ENCODE data around the gene KRTAP4-1.
"Not testable (repeated sequence)": the region's sequence is repeated elsewhere in the genome, so short reads cannot be mapped to it uniquely, and the experiment has no call there.

KRTAP4-1 gene

GRCh38 chr17:41171886-41172285, 12.8 kb downstream of the KRTAP4-1 start:
- DNase-seq (ENCODE audit: low read depth, low spot score), result no peak

DNA sequence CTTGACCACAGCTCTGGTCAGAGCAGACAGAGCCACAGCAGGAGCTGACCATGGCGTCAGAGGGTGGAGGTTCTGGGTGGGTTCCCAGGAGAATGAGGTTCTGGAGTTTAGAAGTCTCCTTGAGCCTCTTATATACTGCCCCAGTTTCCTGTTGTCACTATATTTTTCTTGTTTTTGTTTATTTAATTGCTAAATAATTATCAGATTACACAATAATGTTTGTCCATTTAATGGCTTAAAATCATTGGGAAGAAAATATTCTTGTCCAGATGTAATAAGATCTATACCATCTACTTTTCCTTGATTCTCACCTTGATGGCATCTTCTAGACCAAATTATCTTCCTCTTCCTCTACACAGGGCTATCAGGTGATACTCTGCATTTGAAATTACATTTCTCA, 16.6 kb downstream of the KRTAP4-1 start, which contains the start of gene KRTAP4-3:
Gene KRTAP4-3, minus strand, starts transcription at position 101 of the 400 bp plus-strand sequence. Its CDS starts 49 bp downstream, at position 52.
- DNase-seq (ENCODE audit: low read depth, low spot score), result no peak

DNA sequence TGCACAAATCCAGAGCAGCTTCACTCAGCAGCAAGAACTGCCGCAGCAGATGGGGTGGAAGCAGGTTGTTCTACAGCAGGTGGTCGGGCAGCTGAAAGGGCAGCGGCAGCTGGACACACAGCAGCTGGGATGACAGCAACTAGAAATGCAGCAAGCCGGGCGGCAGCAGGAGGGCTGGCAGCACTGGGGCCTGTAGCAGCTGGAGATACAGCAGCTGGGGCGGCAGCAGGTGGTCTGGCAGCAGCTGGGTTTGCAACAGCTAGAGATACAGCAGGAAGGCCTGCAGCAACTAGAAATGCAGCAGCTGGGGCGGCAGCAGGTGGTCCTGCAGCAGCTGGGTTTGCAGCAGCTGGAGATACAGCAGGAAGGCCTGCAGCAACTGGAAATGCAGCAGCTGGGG, 17.1 kb downstream of the KRTAP4-1 start:
- no peak for DNase-seq (ENCODE audit: low read depth, low spot score)

DNA sequence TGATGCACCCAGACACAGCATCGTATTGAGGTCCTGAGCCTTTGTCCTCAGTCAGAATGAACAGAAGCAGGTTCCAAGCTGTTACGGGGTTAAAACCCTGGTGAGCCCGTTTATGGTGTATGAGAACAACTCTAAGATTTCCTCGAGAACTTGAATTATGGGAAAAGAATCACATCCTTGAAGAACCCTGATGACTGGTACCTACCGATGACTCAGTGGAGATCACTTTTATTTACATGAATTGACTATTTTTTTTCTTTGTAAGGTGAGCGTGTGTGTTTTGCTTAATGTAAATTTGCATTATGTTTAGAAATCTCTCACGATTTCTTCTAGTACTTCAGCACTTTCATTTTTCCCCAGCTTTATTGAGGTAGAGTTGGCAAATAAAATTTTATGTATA, 20.9 kb downstream of the KRTAP4-1 start:
- DNase-seq (ENCODE audit: low read depth, low spot score), result no peak

GRCh38 chr17:41160648-41161047, 24.1 kb downstream of the KRTAP4-1 start, which contains the start of gene KRTAP4-4:
Gene KRTAP4-4, minus strand, starts transcription at chr17:41160748. Its CDS starts 57 bp downstream, at chr17:41160691.
- DNase-seq (ENCODE audit: low read depth, low spot score), result no peak

- DNase-seq (ENCODE audit: low read depth, low spot score), result not testable (repeated sequence)
These were observed 24.5 kb downstream of the KRTAP4-1 start for GRCh38 chr17:41160190-41160589.

DNA sequence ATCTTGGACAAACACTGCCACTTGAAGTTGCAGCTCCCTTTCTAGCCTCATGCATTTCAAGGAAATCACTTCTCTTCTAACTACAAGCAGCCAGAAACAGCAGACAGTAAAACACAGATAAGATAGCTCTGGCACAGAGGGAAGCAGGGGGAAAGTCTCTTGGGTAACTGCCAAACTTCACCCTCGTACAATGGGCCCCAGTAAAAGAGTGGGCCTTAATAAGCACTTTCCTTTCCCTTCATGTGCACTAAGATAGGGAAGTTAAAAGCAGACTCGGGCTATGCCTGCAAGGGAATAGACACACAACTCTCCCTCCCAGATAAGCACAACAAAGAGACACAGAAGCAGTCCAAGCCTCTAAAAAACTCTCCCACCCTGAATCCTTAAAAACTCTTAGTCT, 30.9 kb downstream of the KRTAP4-1 start:
- no peak for DNase-seq (ENCODE audit: low read depth, low spot score)

- DNase-seq (ENCODE audit: low read depth, low spot score), result no peak
These were observed 33.2 kb downstream of the KRTAP4-1 start for GRCh38 chr17:41151525-41151924.

- DNase-seq (ENCODE audit: low read depth, low spot score), result no peak
These were observed 34.7 kb downstream of the KRTAP4-1 start for GRCh38 chr17:41150026-41150425.

DNA sequence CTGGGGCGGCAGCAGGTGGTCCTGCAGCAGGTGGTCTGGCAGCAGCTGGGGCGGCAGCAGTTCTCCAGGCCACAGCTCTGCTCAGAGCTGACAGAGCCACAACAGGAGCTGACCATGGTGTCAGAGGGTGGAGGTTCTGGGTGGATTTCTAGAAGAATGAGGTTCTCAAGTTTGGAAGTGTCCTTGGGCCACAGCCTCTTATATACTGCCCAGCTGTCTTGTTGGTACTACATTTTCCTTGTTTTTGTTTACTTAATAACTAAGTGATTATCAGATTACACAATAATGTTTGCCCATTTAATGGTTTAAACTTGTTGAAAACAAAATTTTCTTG, 35.1 kb downstream of the KRTAP4-1 start, which contains the start of gene KRTAP4-5:
Gene KRTAP4-5, minus strand, starts transcription at position 174 of the 334 bp plus-strand sequence. Its CDS starts 58 bp downstream, at position 116.
- DNase-seq (ENCODE audit: low read depth, low spot score), result no peak

DNA sequence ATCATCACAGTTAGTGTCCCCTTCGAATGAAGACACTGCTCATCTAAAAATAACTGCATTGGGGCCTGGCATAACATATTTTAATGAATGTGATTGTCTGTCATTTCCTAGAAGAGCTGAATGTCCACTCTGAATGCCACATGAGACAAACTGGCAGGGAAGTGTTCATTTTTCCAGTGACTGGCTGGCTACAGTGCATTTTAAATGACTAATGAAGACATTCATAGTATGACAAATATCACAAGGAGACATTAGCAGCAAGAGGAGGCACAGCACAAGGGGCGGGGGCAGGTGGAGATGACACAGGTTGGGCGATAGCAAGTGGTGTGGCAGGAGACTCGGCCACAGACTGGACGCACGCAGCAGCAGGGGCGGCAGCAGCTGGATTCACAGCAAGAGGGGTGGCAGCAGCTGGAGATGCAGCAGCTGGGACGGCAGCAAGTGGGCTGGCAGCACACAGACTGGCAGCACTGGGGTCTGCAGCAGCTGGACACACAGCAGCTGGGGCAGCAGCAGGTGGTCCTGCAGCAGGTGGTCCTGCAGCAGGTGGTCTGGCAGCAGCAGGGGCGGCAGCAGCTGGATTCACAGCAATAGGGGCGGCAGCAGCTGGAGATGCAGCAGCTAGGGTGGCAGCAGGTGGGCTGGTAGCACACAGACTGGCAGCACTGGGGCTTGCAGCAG, 35.6 kb downstream of the KRTAP4-1 start:
- DNase-seq (ENCODE audit: low read depth, low spot score), result not testable (repeated sequence)

- no peak for DNase-seq (ENCODE audit: low read depth, low spot score)
These were observed 37.0 kb downstream of the KRTAP4-1 start for GRCh38 chr17:41147531-41148204.

- DNase-seq (ENCODE audit: low read depth, low spot score), result no peak
These were observed 39.5 kb downstream of the KRTAP4-1 start for GRCh38 chr17:41145261-41145660.

GRCh38 chr17:41144846-41145245, 39.9 kb downstream of the KRTAP4-1 start:
- no peak for DNase-seq (ENCODE audit: low read depth, low spot score)

- DNase-seq (ENCODE audit: low read depth, low spot score), result no peak
These were observed 43.4 kb downstream of the KRTAP4-1 start for GRCh38 chr17:41141361-41141760.

GRCh38 chr17:41140360-41141131, 44.2 kb downstream of the KRTAP4-1 start, which contains the start of gene KRTAP4-6:
Gene KRTAP4-6, minus strand, starts transcription at chr17:41140544. Its CDS starts 57 bp downstream, at chr17:41140487.
- DNase-seq (ENCODE audit: low read depth, low spot score), result no peak

GRCh38 chr17:41139865-41140264, 44.8 kb downstream of the KRTAP4-1 start:
- DNase-seq (ENCODE audit: low read depth, low spot score), result not testable (repeated sequence)

Measured in activated naive CD8-positive, alpha-beta T cell treated with anti-CD3 and anti-CD28 coated beads, Interleukin-2, amount 50 U/mL, for 16 hours (primary cell).